Kidney epithelial cell (primary cell): ENCODE measurements around the gene SNRNP70. TPM values are rescaled to one million over a fixed set of nuclear protein-coding genes. Genes with fewer than 3 reads are reported as not detected.
"Not testable (repeated sequence)": the region's sequence is repeated elsewhere in the genome, so short reads cannot be mapped to it uniquely, and the experiment has no call there.

Experiments
- DNase-seq: peaks from one replicate; pipeline ENCODE4 v3.0.0-alpha.2; 2010; ENCODE audit warnings: low read depth
- H3K27me3 ChIP-seq: 2 replicates; pipeline ENCODE4 v1.6.0; 2011; ENCODE audit warnings: low read length; ENCODE audit not compliant: control insufficient read depth, insufficient read depth
- H3K36me3 ChIP-seq: 2 replicates; pipeline ENCODE4 v1.5.1; 2011; ENCODE audit warnings: low read length; ENCODE audit not compliant: control insufficient read depth, insufficient read depth
- H3K4me3 ChIP-seq: 2 replicates; pipeline ENCODE4 v1.5.1; 2011; ENCODE audit warnings: low read depth, mild to moderate bottlenecking, control low read depth, low read length
- CTCF ChIP-seq: IDR thresholded peaks from 2 replicates; pipeline ENCODE4 v1.5.1; 2011; ENCODE audit warnings: mild to moderate bottlenecking, moderate library complexity, low read length, control low read depth, inconsistent platforms; ENCODE audit not compliant: insufficient read depth, poor library complexity, severe bottlenecking
- total RNA-seq: library from RNA; depleted of rRNA; stranded (reverse); fragments of >200 nt; gene quantifications from 2 replicates; pipeline ENCODE4 v1.2.3, GENCODE V29; 2015

SNRNP70 gene
- total RNA-seq, 1 donor from 2014 or later: 108 TPM

GRCh38 chr19:49069026-49069425 lies 16.2 kb upstream of the SNRNP70 start:
- Histone ChIP-seq H3K36me3 (no peaks in the 10 kb centered on the region), H3K4me3 (no peak overlapping the region), H3K27me3 (peaks cover 57% of the 10 kb centered on the region)
- TF ChIP-seq CTCF: no peak
- DNase-seq: no peak

- Histone ChIP-seq H3K27me3 (peaks cover 54% of the 10 kb centered on the region), H3K36me3 (no peaks in the 10 kb centered on the region), H3K4me3 (no peak overlapping the region)
- DNase-seq: no peak
- TF ChIP-seq CTCF: no peak
Observed at GRCh38 chr19:49070416-49070815, 14.8 kb upstream of the SNRNP70 start.

- no peak for DNase-seq
- no peaks in the 10 kb centered on the region for H3K36me3 ChIP-seq
- H3K4me3 ChIP-seq: no peak overlapping the region
- no peak for TF ChIP-seq CTCF
- peaks cover 39% of the 10 kb centered on the region for H3K27me3 ChIP-seq
Observed at GRCh38 chr19:49071860-49072547, 13.2 kb upstream of the SNRNP70 start.

GRCh38 chr19:49073514-49074378 lies 11.5 kb upstream of the SNRNP70 start:
- Histone ChIP-seq H3K27me3 (peaks cover 39% of the 10 kb centered on the region), H3K4me3 (no peak overlapping the region), H3K36me3 (no peaks in the 10 kb centered on the region)
- DNase-seq: no peak
- peak; percentile 42 for TF ChIP-seq CTCF

- peak; percentile 18 for DNase-seq
- peak; percentile 58 for TF ChIP-seq CTCF
- not testable (repeated sequence) for H3K4me3 ChIP-seq, H3K36me3 ChIP-seq
- peaks cover 33% of the 10 kb centered on the region for H3K27me3 ChIP-seq
Observed at GRCh38 chr19:49074869-49075268, 10.4 kb upstream of the SNRNP70 start.
